HG02943 (cell line): ENCODE data around the gene AKIRIN2.

Experiments
- ATAC-seq: cut with Tn5 transposase; IDR thresholded peaks from one replicate; pipeline ENCODE4 v1.9.1; 2021; ENCODE audit warnings: mild to moderate bottlenecking, low read depth, moderate library complexity; ENCODE audit not compliant: unreplicated experiment

Gene AKIRIN2

GRCh38 chr6:87658516-87658915, 43.5 kb downstream of the AKIRIN2 start:
- no peak for ATAC-seq

GRCh38 chr6:87656857-87657256, 45.2 kb downstream of the AKIRIN2 start:
- ATAC-seq: peak; percentile 60

- no peak for ATAC-seq
These were observed 46.2 kb downstream of the AKIRIN2 start for GRCh38 chr6:87655824-87656223.

GRCh38 chr6:87654875-87655454, 47.1 kb downstream of the AKIRIN2 start:
- no peak for ATAC-seq

GRCh38 chr6:87654122-87654521, 47.9 kb downstream of the AKIRIN2 start:
- ATAC-seq: no peak

- no peak for ATAC-seq
These were observed 48.7 kb downstream of the AKIRIN2 start for GRCh38 chr6:87653074-87653962.

GRCh38 chr6:87645080-87645479, 57.0 kb downstream of the AKIRIN2 start:
- no peak for ATAC-seq

GRCh38 chr6:87641065-87641692, 60.9 kb downstream of the AKIRIN2 start:
- no peak for ATAC-seq

- no peak for ATAC-seq
These were observed 62.7 kb downstream of the AKIRIN2 start for GRCh38 chr6:87639373-87639772.

- no peak for ATAC-seq
These were observed 64.9 kb downstream of the AKIRIN2 start for GRCh38 chr6:87637106-87637505.

- ATAC-seq: no peak
These were observed 65.7 kb downstream of the AKIRIN2 start for GRCh38 chr6:87636315-87636714.

- no peak for ATAC-seq
These were observed 68.2 kb downstream of the AKIRIN2 start for GRCh38 chr6:87633851-87634250.

- ATAC-seq: no peak
These were observed 71.3 kb downstream of the AKIRIN2 start for GRCh38 chr6:87630746-87631145.

GRCh38 chr6:87628881-87629280, 73.2 kb downstream of the AKIRIN2 start:
- no peak for ATAC-seq

- ATAC-seq: no peak
These were observed 73.6 kb downstream of the AKIRIN2 start for GRCh38 chr6:87628424-87628823.
